ENCODE results near the gene MYH15.

DNA sequence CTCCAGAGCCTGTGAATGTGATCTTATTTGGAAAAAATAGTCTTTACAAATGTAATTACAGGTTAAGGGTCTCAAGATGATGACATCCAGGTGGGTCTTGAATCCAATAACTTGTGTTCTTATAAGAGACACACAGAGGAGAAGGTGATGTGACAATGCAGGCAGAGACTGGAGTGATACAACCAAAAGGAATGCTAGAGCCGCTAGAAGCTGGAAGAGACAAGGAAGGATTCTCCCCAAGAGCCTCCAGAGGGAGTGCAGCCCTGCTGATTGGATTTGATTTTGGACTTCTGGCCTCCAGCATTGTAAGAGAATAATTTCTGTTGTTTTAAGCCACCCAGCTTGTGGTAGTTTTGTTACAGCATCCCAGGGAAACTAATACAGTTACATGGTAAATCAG is 9.7 kb downstream of the MYH15 start:
- TF ChIP-seq POLR2AphosphoS5 (IDR thresholded peaks at IDR 0.05): no peak
- TF ChIP-seq, protein P1, sequence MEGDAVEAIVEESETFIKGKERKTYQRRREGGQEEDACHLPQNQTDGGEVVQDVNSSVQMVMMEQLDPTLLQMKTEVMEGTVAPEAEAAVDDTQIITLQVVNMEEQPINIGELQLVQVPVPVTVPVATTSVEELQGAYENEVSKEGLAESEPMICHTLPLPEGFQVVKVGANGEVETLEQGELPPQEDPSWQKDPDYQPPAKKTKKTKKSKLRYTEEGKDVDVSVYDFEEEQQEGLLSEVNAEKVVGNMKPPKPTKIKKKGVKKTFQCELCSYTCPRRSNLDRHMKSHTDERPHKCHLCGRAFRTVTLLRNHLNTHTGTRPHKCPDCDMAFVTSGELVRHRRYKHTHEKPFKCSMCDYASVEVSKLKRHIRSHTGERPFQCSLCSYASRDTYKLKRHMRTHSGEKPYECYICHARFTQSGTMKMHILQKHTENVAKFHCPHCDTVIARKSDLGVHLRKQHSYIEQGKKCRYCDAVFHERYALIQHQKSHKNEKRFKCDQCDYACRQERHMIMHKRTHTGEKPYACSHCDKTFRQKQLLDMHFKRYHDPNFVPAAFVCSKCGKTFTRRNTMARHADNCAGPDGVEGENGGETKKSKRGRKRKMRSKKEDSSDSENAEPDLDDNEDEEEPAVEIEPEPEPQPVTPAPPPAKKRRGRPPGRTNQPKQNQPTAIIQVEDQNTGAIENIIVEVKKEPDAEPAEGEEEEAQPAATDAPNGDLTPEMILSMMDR (IDR thresholded peaks at IDR 0.05): no peak
- no peak for TF ChIP-seq POLR2A (IDR thresholded peaks at IDR 0.05)

All from breast epithelium (tissue), 3 donors.